GM18867 (cell line): ENCODE measurements around the gene SERP2.
"Not testable (repeated sequence)": the region's sequence is repeated elsewhere in the genome, so short reads cannot be mapped to it uniquely, and the experiment has no call there.

Experiments
- ATAC-seq: cut with Tn5 transposase; IDR thresholded peaks from one replicate; pipeline ENCODE4 v1.9.1; 2021; ENCODE audit warnings: mild to moderate bottlenecking, moderate library complexity; ENCODE audit not compliant: unreplicated experiment

Gene SERP2

GRCh38 chr13:44373601-44374347 lies at the start of gene SERP2:
SERP2 (plus strand) TSS chr13:44373824; CDS start chr13:44374026, 202 bp downstream.
- no peak for ATAC-seq

DNA sequence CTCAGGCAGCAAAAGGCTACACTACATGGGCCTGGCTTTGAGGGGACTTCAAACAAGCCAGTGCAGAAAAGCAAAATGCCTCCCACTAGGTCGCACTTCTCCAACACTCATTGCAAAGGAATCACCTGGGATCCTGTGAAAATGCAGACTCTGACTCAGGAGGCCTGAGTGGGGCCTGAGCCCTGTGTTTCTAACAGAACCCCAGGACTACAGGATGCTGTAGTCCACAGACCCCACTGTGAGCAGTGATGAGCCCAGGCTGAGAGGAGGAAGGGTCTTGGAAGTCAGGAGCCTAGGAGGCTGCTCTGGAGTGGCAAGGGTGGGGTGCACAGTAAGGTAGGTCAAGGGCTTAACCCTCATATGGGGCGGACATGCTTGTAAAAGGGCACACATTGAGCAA lies 46.7 kb upstream of the SERP2 start:
- ATAC-seq = no peak

- not testable (repeated sequence) for ATAC-seq
Observed at GRCh38 chr13:44329041-44329440, 44.6 kb upstream of the SERP2 start.

GRCh38 chr13:44329909-44330545 lies 43.6 kb upstream of the SERP2 start:
- ATAC-seq = no peak

- no peak for ATAC-seq
Observed at GRCh38 chr13:44331446-44331845, 42.2 kb upstream of the SERP2 start.

- no peak for ATAC-seq
Observed at GRCh38 chr13:44331912-44332851, 41.4 kb upstream of the SERP2 start.

GRCh38 chr13:44333950-44334655 lies 39.5 kb upstream of the SERP2 start:
- ATAC-seq = no peak

DNA sequence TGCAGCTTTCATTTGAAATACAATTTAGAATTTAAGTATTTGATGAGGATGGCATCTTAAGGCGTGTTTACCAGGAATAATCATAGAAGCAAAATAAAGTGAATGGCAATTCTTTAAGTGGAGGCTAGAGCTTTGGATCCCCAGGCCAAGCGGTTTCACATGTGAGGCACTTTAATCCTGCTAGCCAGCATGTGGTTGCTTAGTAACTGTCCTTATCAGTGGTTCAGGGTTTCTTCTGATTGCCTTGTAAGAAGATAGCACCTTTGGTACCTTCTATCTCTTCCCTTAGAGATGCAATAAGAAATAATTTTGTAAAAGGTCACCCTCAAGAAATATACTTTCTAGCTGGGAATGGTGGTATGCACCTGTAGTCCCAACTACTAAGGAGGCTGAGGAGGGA lies 38.9 kb upstream of the SERP2 start:
- no peak for ATAC-seq

GRCh38 chr13:44336934-44337333 lies 36.7 kb upstream of the SERP2 start:
- ATAC-seq = no peak

GRCh38 chr13:44337581-44337980 lies 36.0 kb upstream of the SERP2 start:
- peak; percentile 61 for ATAC-seq

DNA sequence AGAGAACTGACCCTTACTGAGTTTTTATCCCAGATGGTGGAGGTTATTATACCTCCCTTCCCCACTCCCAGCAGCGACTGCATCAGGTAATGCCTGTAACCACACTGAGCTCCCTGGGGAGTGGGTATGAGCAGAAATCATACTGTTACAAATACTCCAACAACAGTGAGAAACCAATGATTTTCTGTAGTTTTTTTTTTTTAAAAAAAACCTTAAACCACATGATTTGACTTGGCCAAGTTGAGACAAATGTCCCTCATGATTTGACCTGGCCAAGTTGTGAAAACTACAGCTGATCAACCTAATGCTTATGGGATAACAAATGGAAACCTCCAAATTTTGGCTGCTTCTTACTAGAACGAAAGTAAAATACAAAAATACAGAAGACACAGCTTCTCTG lies 33.1 kb upstream of the SERP2 start:
- ATAC-seq = peak; percentile 54

- no peak for ATAC-seq
Observed at GRCh38 chr13:44342741-44343140, 30.9 kb upstream of the SERP2 start.

- no peak for ATAC-seq
Observed at GRCh38 chr13:44346534-44346933, 27.1 kb upstream of the SERP2 start.

DNA sequence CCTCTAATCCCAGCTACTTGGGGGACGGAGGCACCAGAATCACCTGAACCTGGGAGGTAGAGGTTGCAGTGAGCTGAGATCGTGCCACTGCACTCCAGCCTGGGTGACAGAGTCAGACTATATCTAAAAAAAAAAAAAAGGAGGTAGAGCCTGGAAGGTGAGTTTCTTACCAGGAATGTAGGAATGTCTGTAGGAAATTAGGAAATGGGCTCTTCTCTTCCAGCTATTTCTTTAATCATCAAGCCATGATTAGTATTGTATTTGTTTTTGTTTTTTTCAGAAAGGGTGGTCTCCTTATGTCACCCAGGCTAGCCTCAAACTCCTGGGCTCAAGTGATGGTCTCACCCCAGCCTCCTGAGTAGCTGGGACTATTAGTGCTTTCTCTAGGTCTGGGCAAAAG lies 26.3 kb upstream of the SERP2 start:
- no peak for ATAC-seq

GRCh38 chr13:44347949-44348348 lies 25.7 kb upstream of the SERP2 start:
- no peak for ATAC-seq

GRCh38 chr13:44350775-44351504 lies 22.7 kb upstream of the SERP2 start:
- no peak for ATAC-seq

DNA sequence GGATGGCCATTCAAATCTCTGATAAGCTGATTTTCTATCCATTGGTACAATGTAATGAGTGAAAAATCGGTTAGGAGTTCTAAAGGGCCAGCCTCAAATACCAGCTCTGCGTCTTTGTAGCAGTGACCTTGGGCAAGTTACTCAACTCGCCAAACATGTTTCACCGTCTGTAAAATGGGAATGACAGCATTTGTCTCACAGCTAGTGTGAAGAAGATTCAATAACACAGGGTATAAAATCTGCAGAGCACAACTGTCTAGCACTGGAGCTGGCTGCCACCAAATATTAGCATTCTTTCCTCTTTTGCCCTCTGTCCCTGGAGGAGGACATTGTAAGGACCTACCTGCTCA lies 22.1 kb upstream of the SERP2 start:
- no peak for ATAC-seq

DNA sequence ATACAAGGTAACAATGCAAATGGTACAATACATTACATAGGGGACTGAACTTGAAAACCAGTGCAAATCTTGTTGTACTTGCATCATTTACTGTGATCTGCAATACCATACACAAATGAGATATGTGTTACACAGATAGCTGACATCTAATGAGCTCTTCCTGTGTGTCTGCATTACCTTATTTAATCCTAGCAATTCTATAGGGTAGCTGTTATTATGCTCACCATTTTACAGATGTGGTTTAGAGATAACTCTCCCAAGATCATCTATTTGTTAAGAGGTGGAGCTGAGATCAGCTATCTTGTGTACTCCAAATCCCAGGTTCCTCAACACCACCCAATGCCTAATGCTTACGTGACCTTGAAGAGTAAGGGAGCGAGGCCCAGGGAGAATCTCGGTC lies 21.4 kb upstream of the SERP2 start:
- ATAC-seq = no peak

GRCh38 chr13:44352671-44353070 lies 21.0 kb upstream of the SERP2 start:
- ATAC-seq = no peak

DNA sequence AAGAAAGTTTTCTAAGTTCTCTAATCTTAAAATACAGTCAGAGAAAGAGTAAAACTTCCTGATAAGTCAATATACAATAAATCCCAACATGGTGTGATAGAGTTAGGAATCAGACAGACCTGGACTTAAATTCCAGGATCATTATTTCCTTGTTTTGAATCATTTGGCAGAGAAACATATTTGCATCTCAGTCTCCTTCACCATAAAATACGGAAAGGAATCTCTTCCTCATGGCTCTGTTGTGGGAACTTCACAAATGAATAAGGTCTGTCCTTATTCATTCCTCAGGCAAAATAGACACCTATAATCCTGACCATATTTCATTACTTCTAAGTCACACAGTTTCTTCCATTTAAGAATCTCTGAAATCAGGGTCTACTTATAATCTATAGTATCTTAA lies 19.3 kb upstream of the SERP2 start:
- ATAC-seq = no peak
